ENCODE measurements around the gene HAPLN3. TPM values are rescaled to one million over a fixed set of nuclear protein-coding genes. Genes with fewer than 3 reads are reported as not detected.

The HAPLN3 gene
- polyA plus RNA-seq, 1 experiment, result 25.5 TPM

- peaks cover 11% of the 10 kb centered on the region for H3K36me3 ChIP-seq (ENCODE audit: control insufficient read depth, insufficient read depth, low read length)
- TF ChIP-seq CTCF (IDR thresholded peaks at IDR 0.05; ENCODE audit: insufficient read depth, low read depth, low read length), result no peak
- H3K4me3 ChIP-seq (ENCODE audit: low read depth, low read length), result peak within 1 kb of the TSS; percentile 75
- no peak for DNase-seq (ENCODE audit: low read depth)
- POLR2A ChIA-PET, result no interaction called here
- no peaks in the 10 kb centered on the region for H3K27me3 ChIP-seq (ENCODE audit: control insufficient read depth, insufficient read depth, low read length)
- CTCF ChIA-PET, result interaction anchor here (1.3 to 3.9 kb wide), 3 partner anchors 22 to 109 kb away, joined by 3 to 18 read pairs (median 3); no protein-coding TSS in a partner anchor
These were observed 17.9 kb upstream of the HAPLN3 start, which contains the start of gene MFGE8 for GRCh38 chr15:88913017-88913849. MFGE8 (minus strand) TSS chr15:88913379; CDS start chr15:88913319, 60 bp downstream.

- CTCF ChIA-PET, result interaction anchor here (1.0 to 3.9 kb wide), 7 partner anchors 8 to 256 kb away, joined by 3 to 18 read pairs (median 3); no protein-coding TSS in a partner anchor
- H3K36me3 ChIP-seq (ENCODE audit: control insufficient read depth, insufficient read depth, low read length), result peaks cover 16% of the 10 kb centered on the region
- POLR2A ChIA-PET, result no interaction called here
- no peak for DNase-seq (ENCODE audit: low read depth)
- H3K4me3 ChIP-seq (ENCODE audit: low read depth, low read length), result peak overlapping the region; percentile 75
- no peak for TF ChIP-seq CTCF (IDR thresholded peaks at IDR 0.05; ENCODE audit: insufficient read depth, low read depth, low read length)
- no peaks in the 10 kb centered on the region for H3K27me3 ChIP-seq (ENCODE audit: control insufficient read depth, insufficient read depth, low read length)
These were observed 17.2 kb upstream of the HAPLN3 start for GRCh38 chr15:88912500-88912921.

- CTCF ChIA-PET, result interaction anchor here (0.7 to 3.9 kb wide), 11 partner anchors 9 to 289 kb away, joined by 3 to 18 read pairs (median 3); no protein-coding TSS in a partner anchor
- DNase-seq (ENCODE audit: low read depth), result no peak
- POLR2A ChIA-PET, result interaction anchor here (0.6 kb wide), 1 partner anchor 149 kb away, joined by 3 read pairs; no protein-coding TSS in a partner anchor
- Histone ChIP-seq H3K36me3 (ENCODE audit: control insufficient read depth, insufficient read depth, low read length) (peaks cover 18% of the 10 kb centered on the region), H3K27me3 (ENCODE audit: control insufficient read depth, insufficient read depth, low read length) (no peaks in the 10 kb centered on the region), H3K4me3 (ENCODE audit: low read depth, low read length) (peak overlapping the region; percentile 75)
- no peak for TF ChIP-seq CTCF (IDR thresholded peaks at IDR 0.05; ENCODE audit: insufficient read depth, low read depth, low read length)
These were observed 16.4 kb upstream of the HAPLN3 start for GRCh38 chr15:88911766-88912118.

GRCh38 chr15:88909956-88910831 lies 14.8 kb upstream of the HAPLN3 start:
- TF ChIP-seq CTCF (IDR thresholded peaks at IDR 0.05; ENCODE audit: insufficient read depth, low read depth, low read length), result no peak
- ChIA-PET CTCF (interaction anchor here (0.6 to 3.9 kb wide), 7 partner anchors 15 to 267 kb away, joined by 3 to 18 read pairs (median 3); partner anchors contain the start of gene HAPLN3), POLR2A (no interaction called here)
- no peak for DNase-seq (ENCODE audit: low read depth)
- peaks cover 27% of the 10 kb centered on the region for H3K36me3 ChIP-seq (ENCODE audit: control insufficient read depth, insufficient read depth, low read length)
- H3K27me3 ChIP-seq (ENCODE audit: control insufficient read depth, insufficient read depth, low read length), result no peaks in the 10 kb centered on the region
- no peak overlapping the region for H3K4me3 ChIP-seq (ENCODE audit: low read depth, low read length)
